Measurements from ENCODE around the gene ERI2. TPM values are rescaled to one million over a fixed set of nuclear protein-coding genes. Genes with fewer than 3 reads are reported as not detected.
A peak's percentile ranks its signal among the peaks of the same experiment; 100 is the strongest.

ERI2 gene
- total RNA-seq, 1 experiment from 2014 or later, result 13.2 TPM

GRCh38 chr16:20763461-20764232 is 42.6 kb downstream of the ERI2 start, which contains the start of gene ACSM3:
Gene ACSM3, plus strand, starts transcription at chr16:20764014. Its CDS starts 6,021 bp downstream, at chr16:20770035.
- H3K9me3 ChIP-seq (ENCODE audit: low read length), result no peaks in the 10 kb centered on the region
- H3K27ac ChIP-seq (ENCODE audit: low read length), result no peak within 1 kb of the TSS; the same call in 1 of the 2 replicates
- H3K4me3 ChIP-seq (ENCODE audit: low read length), result peak within 1 kb of the TSS; percentile 63
- ATAC-seq (peak; percentile 99), DNase-seq (peak; percentile 83)
- no peak for TF ChIP-seq EZH2phosphoT487 (IDR thresholded peaks at IDR 0.05; ENCODE audit: borderline replicate concordance, low read length)
- no peak for TF ChIP-seq EZH2 (IDR thresholded peaks at IDR 0.05; ENCODE audit: low read length, unreplicated experiment)
- no peak for TF ChIP-seq CTCF (conservative IDR thresholded peaks at IDR 0.05; ENCODE audit: low read depth, low read length)
- H3K4me2 ChIP-seq (ENCODE audit: low read length), result peak within 1 kb of the TSS; percentile 63
- no peaks in the 10 kb centered on the region for H3K9me2 ChIP-seq (replicated peaks; ENCODE audit: low read length)
- no peaks in the 10 kb centered on the region for H3K27me3 ChIP-seq (ENCODE audit: low read length)
- ChIA-PET CTCF (no interaction called here), POLR2A (ENCODE audit: unreplicated experiment) (no interaction called here)
- H3K36me3 ChIP-seq (ENCODE audit: low read depth, low read length), result no peaks in the 10 kb centered on the region
- intact Hi-C loops (cut with micrococcal nuclease), result no loop called here
- H2AFZ ChIP-seq (ENCODE audit: low read length), result peak within 1 kb of the TSS; percentile 79
- no peaks in the 10 kb centered on the region for H4K20me1 ChIP-seq (ENCODE audit: low read length)
- peaks cover 12% of the 10 kb centered on the region for H3K4me1 ChIP-seq (ENCODE audit: insufficient read depth, low read length)
- no peaks in the 10 kb centered on the region for H3K79me2 ChIP-seq (ENCODE audit: low read length)
- no peak within 1 kb of the TSS for H3K9ac ChIP-seq (ENCODE audit: low read length)
- H3F3A ChIP-seq (ENCODE audit: low read length, unreplicated experiment), result no peaks in the 10 kb centered on the region
- BruUV-seq (replicated peaks), result TSS peak; percentile 28

DNA sequence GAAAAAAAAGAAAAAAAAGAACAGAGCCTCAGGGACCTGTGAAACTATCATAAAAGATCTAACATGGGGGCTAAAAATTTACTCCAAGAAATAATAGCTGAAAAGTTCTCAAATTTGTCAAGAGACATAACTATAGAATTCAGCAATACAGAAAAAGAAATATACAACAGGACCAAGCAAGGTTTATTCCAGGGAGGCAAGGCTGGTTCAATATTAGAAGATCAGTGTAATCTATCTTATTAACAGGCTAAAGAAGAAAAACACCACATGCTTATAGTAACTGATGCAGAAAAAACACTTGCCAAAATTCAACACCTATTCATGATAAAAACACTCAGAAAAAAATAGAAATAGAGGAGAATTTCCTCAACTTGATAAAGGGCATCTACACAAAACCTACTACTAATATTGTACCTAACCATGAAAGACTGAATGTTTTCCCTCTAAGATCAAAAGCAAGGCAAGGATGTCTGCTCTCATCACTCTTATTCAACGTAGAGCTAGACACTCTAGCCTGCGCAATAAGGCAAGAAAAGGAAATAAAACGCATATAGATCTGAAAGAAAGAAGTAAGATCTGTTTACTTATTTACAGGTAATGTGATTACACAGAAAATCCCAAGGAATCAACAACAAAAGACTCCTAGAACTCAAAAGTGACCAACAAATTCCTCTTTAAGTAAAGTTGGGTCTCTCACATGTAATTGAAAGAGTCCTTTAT is 43.7 kb downstream of the ERI2 start:
- Histone ChIP-seq H3K9me3 (ENCODE audit: low read length) (no peaks in the 10 kb centered on the region), H3F3A (ENCODE audit: low read length, unreplicated experiment) (no peaks in the 10 kb centered on the region), H3K36me3 (ENCODE audit: low read depth, low read length) (no peaks in the 10 kb centered on the region), H2AFZ (ENCODE audit: low read length) (no peak overlapping the region), H3K27me3 (ENCODE audit: low read length) (no peaks in the 10 kb centered on the region), H3K27ac (ENCODE audit: low read length) (no peak overlapping the region), H3K9ac (ENCODE audit: low read length) (no peak overlapping the region), H3K4me2 (ENCODE audit: low read length) (peak overlapping the region; percentile 63), H3K4me3 (ENCODE audit: low read length) (peak overlapping the region; percentile 63), H3K9me2 (replicated peaks; ENCODE audit: low read length) (no peaks in the 10 kb centered on the region), H4K20me1 (ENCODE audit: low read length) (no peaks in the 10 kb centered on the region), H3K79me2 (ENCODE audit: low read length) (no peaks in the 10 kb centered on the region), H3K4me1 (ENCODE audit: insufficient read depth, low read length) (peaks cover 12% of the 10 kb centered on the region)
- TF ChIP-seq EZH2phosphoT487 (IDR thresholded peaks at IDR 0.05; ENCODE audit: borderline replicate concordance, low read length) (no peak), CTCF (conservative IDR thresholded peaks at IDR 0.05; ENCODE audit: low read depth, low read length) (no peak), EZH2 (IDR thresholded peaks at IDR 0.05; ENCODE audit: low read length, unreplicated experiment) (no peak)
- no TSS peak for BruUV-seq (replicated peaks)
- DNase-seq, result no peak
- CTCF ChIA-PET, result no interaction called here
- ATAC-seq, result no peak
- POLR2A ChIA-PET (ENCODE audit: unreplicated experiment), result no interaction called here
- intact Hi-C loops (cut with micrococcal nuclease), result no loop called here

DNA sequence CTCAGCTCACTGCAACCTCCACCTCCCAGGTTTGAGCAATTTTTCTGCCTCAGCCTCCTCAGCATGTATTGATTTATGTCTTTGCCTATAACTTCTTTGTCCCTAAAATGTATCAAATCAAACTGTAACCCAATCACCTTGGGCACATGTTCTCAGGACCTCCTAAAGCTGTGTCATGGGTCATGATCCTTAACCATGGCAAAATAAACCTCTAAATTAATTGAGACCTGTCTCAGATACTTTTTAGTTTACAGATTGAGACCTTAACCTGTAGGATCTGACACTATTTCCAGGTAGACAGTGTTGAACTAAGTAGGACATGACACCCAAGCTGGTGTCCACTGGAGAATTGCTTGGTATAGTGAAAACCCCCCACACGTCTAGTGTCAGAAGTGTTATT is 45.1 kb downstream of the ERI2 start:
- no peaks in the 10 kb centered on the region for H3K36me3 ChIP-seq (ENCODE audit: low read depth, low read length)
- CTCF ChIA-PET, result no interaction called here
- no peak overlapping the region for H2AFZ ChIP-seq (ENCODE audit: low read length)
- no peak overlapping the region for H3K4me2 ChIP-seq (ENCODE audit: low read length)
- H3F3A ChIP-seq (ENCODE audit: low read length, unreplicated experiment), result no peaks in the 10 kb centered on the region
- no peak overlapping the region for H3K4me3 ChIP-seq (ENCODE audit: low read length)
- no peaks in the 10 kb centered on the region for H3K79me2 ChIP-seq (ENCODE audit: low read length)
- H3K9me2 ChIP-seq (replicated peaks; ENCODE audit: low read length), result no peaks in the 10 kb centered on the region
- no peaks in the 10 kb centered on the region for H3K27me3 ChIP-seq (ENCODE audit: low read length)
- H3K27ac ChIP-seq (ENCODE audit: low read length), result no peak overlapping the region
- no peaks in the 10 kb centered on the region for H4K20me1 ChIP-seq (ENCODE audit: low read length)
- no peak overlapping the region for H3K9ac ChIP-seq (ENCODE audit: low read length)
- DNase-seq (no peak), ATAC-seq (no peak)
- POLR2A ChIA-PET (ENCODE audit: unreplicated experiment), result no interaction called here
- H3K4me1 ChIP-seq (ENCODE audit: insufficient read depth, low read length), result peaks cover 12% of the 10 kb centered on the region
- TF ChIP-seq EZH2phosphoT487 (IDR thresholded peaks at IDR 0.05; ENCODE audit: borderline replicate concordance, low read length), result no peak
- TF ChIP-seq EZH2 (IDR thresholded peaks at IDR 0.05; ENCODE audit: low read length, unreplicated experiment), result no peak
- no peak for TF ChIP-seq CTCF (conservative IDR thresholded peaks at IDR 0.05; ENCODE audit: low read depth, low read length)
- BruUV-seq (replicated peaks), result no TSS peak
- no peaks in the 10 kb centered on the region for H3K9me3 ChIP-seq (ENCODE audit: low read length)
- intact Hi-C loops (cut with micrococcal nuclease), result no loop called here
